Stimulated activated CD4-positive, alpha-beta T cell treated with anti-CD3 and anti-CD28 coated beads, Interleukin-2, amount 100 ng/mL, for 24 hours (primary cell): ENCODE data around the gene ABHD6.
A peak's percentile ranks its signal among the peaks of the same experiment; 100 is the strongest.
"Not testable (repeated sequence)": the region's sequence is repeated elsewhere in the genome, so short reads cannot be mapped to it uniquely, and the experiment has no call there.

ENCODE experiments used
- DNase-seq, 2 donors: peaks; one replicate each; pipeline ENCODE4 v3.0.0-alpha.2; 2020

ABHD6 gene

GRCh38 chr3:58210761-58211460 is 26.7 kb upstream of the ABHD6 start, which contains the start of gene DNASE1L3:
TSS of gene DNASE1L3 (minus strand) at chr3:58210972. CDS start at chr3:58210906, 66 bp downstream.
- DNase-seq = no peak

- peak; percentile 25 to 49 for DNase-seq
These were observed 22.9 kb upstream of the ABHD6 start for GRCh38 chr3:58214484-58215316.

- no peak for DNase-seq
These were observed 22.1 kb upstream of the ABHD6 start for GRCh38 chr3:58215317-58216025.

- no peak for DNase-seq
These were observed 20.9 kb upstream of the ABHD6 start for GRCh38 chr3:58216496-58217195.

- DNase-seq = peak; percentile 59 to 61
These were observed 20.3 kb upstream of the ABHD6 start for GRCh38 chr3:58217209-58217811.

GRCh38 chr3:58218904-58219303 is 18.7 kb upstream of the ABHD6 start:
- no peak for DNase-seq

GRCh38 chr3:58222161-58222724 is 15.3 kb upstream of the ABHD6 start:
- DNase-seq = no peak

GRCh38 chr3:58223855-58224254 is 13.7 kb upstream of the ABHD6 start:
- DNase-seq = no peak

- not testable (repeated sequence) for DNase-seq
These were observed 9.7 kb upstream of the ABHD6 start for GRCh38 chr3:58227933-58228332.

GRCh38 chr3:58230876-58231552 is 6.6 kb upstream of the ABHD6 start:
- DNase-seq = no peak

GRCh38 chr3:58231666-58232065 is 5.9 kb upstream of the ABHD6 start:
- DNase-seq = no peak

- no peak for DNase-seq
These were observed 3.1 kb upstream of the ABHD6 start for GRCh38 chr3:58234516-58234931.

GRCh38 chr3:58235970-58236369 is 1.6 kb upstream of the ABHD6 start:
- DNase-seq = no peak

- DNase-seq = no peak
These were observed 910 bp upstream of the ABHD6 start for GRCh38 chr3:58236527-58237237.

- peak; percentile 45 to 60 for DNase-seq
These were observed 519 bp downstream of the ABHD6 start for GRCh38 chr3:58237941-58238681.

GRCh38 chr3:58238830-58239229 is 1.2 kb downstream of the ABHD6 start:
- no peak for DNase-seq

GRCh38 chr3:58241306-58242044 is 3.9 kb downstream of the ABHD6 start:
- DNase-seq = no peak

GRCh38 chr3:58242340-58242739 is 4.7 kb downstream of the ABHD6 start:
- DNase-seq = no peak

- DNase-seq = not testable (repeated sequence)
These were observed 5.3 kb downstream of the ABHD6 start for GRCh38 chr3:58242860-58243259.
